GM18499 (cell line): ENCODE measurements around the gene ALG13.
"Not testable (repeated sequence)": the region's sequence is repeated elsewhere in the genome, so short reads cannot be mapped to it uniquely, and the experiment has no call there.

ENCODE experiments used
- ATAC-seq: cut with Tn5 transposase; IDR thresholded peaks from one replicate; pipeline ENCODE4 v1.9.1; 2021; ENCODE audit warnings: moderate number of reproducible peaks; ENCODE audit not compliant: insufficient read depth, unreplicated experiment

ALG13 gene

DNA sequence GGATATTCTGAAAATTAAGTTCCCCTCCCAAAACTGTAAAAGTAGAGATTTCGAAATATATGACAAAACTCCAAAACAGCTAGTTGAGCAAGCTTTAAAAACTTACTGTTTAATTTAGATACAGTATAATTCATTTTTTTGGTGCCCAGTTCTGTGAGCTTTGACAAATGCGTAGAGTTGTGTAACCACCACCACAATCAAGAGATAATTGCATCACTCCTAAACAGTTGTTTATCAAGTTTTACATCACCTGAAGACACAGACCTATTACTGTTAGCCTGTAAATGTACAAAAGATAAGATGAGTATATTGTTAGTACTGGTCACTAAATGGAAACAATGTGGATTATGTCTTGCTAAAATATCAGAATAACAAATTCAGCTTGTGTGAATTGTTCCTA, 62.3 kb downstream of the ALG13 start:
- ATAC-seq, result no peak

DNA sequence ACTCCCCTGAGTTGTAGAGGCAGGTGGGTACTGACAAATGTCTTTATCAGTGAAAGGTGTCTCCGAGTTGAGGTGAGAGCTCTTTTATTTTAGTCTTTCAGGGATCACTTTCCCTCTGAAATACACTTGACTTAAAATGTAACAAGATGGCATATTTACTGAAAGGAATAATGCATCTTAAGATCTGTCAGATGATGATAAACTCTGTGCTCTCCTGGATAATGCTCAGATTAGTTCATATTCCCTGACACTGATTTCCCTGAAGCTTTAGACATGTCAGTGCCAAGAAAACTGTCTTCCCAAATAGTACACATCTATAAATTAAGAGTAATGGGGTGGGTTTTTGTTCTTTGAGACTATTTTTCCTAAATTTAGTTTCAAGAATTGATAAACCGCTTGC, 75.5 kb downstream of the ALG13 start:
- no peak for ATAC-seq

DNA sequence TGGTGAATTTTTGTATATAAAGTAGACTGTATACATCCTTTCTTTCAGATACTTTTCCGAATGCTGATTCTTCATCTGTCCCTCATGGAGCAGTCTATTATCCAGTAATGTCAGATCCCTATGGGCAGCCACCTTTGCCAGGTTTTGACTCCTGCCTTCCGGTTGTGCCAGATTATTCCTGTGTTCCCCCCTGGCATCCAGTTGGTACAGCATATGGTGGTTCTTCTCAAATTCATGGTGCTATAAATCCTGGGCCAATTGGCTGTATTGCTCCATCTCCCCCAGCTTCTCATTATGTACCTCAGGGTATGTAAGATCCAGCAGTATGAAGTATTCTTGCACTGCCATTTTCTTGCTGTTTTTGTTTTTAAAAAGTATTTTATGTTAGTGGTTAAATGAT, 78.7 kb downstream of the ALG13 start:
- ATAC-seq, result no peak

DNA sequence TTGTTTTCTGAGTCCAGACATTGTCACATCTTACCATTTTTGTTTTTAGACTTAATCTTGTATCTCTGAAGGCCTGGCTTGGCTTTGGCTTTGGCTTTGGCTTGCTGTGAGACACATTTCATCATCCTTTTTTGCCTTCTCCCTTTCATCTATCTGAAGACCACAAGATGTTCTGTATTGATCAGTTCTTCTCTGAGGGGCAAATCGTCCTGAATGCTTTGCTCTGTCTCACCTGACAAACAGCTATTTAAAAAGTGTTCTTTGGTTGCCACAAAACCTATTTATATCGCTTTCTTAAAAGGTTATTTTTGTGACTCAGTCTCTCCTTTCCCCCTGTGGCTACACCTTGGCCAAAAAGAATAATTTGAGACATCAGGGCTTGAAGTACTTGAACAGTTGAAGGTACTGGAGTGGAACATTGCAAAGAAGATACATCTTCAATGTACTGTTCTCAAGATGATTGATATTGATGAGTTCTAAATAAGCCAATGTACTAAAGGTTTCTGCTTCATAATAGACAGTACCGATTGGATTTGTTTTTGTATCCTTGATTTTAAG, 80.7 kb downstream of the ALG13 start:
- no peak for ATAC-seq

DNA sequence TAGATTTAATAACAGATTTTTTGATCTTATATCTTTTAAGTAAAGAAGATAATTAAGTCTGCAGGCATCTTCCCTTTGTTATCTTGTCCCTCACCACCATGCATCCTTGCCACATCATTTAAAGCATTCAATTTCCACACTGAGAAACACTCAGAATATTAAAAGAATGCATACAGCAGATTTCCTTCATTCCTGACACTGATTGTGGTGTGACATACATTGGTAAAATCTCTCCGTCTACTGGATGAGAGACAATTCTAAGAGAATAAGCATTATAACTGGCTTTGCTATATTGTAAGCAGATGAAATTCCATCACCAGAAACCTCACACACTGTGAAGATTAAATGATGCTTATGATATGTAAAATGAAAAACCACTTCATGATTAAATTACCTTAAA, 97.6 kb downstream of the ALG13 start:
- no peak for ATAC-seq

DNA sequence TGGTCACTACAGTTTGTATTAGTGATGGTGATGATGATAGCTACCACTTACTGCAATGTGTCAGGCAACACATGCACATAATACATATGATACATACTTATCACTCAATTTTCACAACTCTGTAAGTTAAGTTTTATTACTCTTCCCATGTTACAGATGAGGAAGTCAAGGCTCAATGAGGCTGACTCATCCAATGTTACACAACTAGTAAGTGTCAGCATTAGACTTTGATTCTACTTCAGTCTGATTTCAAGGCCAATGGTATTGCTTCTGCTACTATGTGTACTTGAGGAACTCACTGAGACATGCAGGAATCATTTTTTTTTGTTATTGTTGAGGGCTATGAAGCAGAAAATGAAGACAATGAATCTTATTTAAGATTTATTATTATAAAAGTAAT, 98.6 kb downstream of the ALG13 start:
- ATAC-seq, result no peak

DNA sequence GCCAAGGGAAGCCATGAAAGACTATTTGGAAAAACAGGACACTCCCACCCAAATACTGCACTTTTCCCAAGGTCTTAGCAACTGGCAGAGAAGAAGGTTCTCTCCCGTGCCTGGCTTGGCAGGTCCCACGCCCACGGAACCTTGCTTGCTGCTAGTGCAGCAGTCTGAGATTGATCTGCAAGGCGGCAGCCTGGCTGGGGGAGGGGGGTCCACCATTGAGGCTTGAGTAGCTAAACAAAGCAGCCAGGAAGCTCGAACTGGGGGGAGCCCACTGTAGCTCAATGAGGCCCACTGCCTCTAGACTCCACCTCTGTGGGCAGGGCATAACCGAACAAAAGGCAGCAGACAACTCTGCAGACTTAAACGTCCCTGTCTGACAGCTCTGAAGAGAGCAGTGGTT, 103.7 kb downstream of the ALG13 start:
- ATAC-seq, result no peak

DNA sequence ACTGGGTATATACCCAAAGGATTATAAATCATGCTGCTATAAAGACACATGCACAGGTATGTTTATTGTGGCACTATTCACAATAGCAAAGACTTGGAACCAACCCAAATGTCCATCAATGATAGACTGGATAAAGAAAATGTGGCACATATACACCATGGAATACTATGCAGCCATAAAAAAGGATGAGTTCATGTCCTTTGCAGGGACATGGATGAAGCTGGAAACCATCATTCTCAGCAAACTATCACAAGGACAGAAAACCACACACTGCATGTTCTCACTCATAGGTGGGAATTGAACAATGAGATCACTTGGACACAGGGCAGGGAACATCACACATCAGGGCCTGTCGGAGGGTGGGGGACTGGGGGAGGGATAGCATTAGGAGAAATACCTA, 109.1 kb downstream of the ALG13 start:
- ATAC-seq, result not testable (repeated sequence)
